ENCODE results near the gene AXIN1. TPM values are rescaled to one million over a fixed set of nuclear protein-coding genes. Genes with fewer than 3 reads are reported as not detected.

The AXIN1 gene
- total RNA-seq, 3 donors from 2014 or later: 16.5 to 22.6 (median 22.4) TPM

GRCh38 chr16:309476-309875 lies 43.0 kb downstream of the AXIN1 start:
- DNase-seq (ENCODE audit: low spot score in 2 of 2): no peak
- Histone ChIP-seq H3K4me3 (no peak overlapping the region), H3K27ac (no peak overlapping the region), H3K36me3 (no peaks in the 10 kb centered on the region), H3K4me1 (no peaks in the 10 kb centered on the region), H3K27me3 (no peaks in the 10 kb centered on the region), H3K9me3 (no peaks in the 10 kb centered on the region)
- intact Hi-C loops (cut with DNase I; ENCODE audit: low total_unique reads): no loop called here
- TF ChIP-seq POLR2A (IDR thresholded peaks at IDR 0.05): no peak
- TF ChIP-seq CTCF (IDR thresholded peaks at IDR 0.05): no peak
- no peak for TF ChIP-seq POLR2AphosphoS5 (IDR thresholded peaks at IDR 0.05)

GRCh38 chr16:307691-308312 lies 44.7 kb downstream of the AXIN1 start:
- H3K9me3 ChIP-seq: no peaks in the 10 kb centered on the region
- H3K36me3 ChIP-seq: no peaks in the 10 kb centered on the region
- H3K4me3 ChIP-seq: no peak overlapping the region
- no peak overlapping the region for H3K27ac ChIP-seq
- TF ChIP-seq CTCF (IDR thresholded peaks at IDR 0.05) (no peak), POLR2A (IDR thresholded peaks at IDR 0.05) (no peak), POLR2AphosphoS5 (IDR thresholded peaks at IDR 0.05) (no peak)
- no peaks in the 10 kb centered on the region for H3K27me3 ChIP-seq
- intact Hi-C loops (cut with DNase I; ENCODE audit: low total_unique reads): no loop called here
- DNase-seq (ENCODE audit: low spot score in 2 of 2): no peak
- no peaks in the 10 kb centered on the region for H3K4me1 ChIP-seq

- H3K27me3 ChIP-seq: no peaks in the 10 kb centered on the region
- TF ChIP-seq CTCF (IDR thresholded peaks at IDR 0.05) (no peak), POLR2A (IDR thresholded peaks at IDR 0.05) (no peak), POLR2AphosphoS5 (IDR thresholded peaks at IDR 0.05) (no peak)
- intact Hi-C loops (cut with DNase I; ENCODE audit: low total_unique reads): no loop called here
- H3K4me3 ChIP-seq: no peak overlapping the region
- no peaks in the 10 kb centered on the region for H3K36me3 ChIP-seq
- no peaks in the 10 kb centered on the region for H3K9me3 ChIP-seq
- DNase-seq (ENCODE audit: low spot score in 2 of 2): no peak
- H3K4me1 ChIP-seq: no peaks in the 10 kb centered on the region
- H3K27ac ChIP-seq: no peak overlapping the region
Measured at GRCh38 chr16:306911-307370, 45.6 kb downstream of the AXIN1 start.

GRCh38 chr16:305916-306626 lies 46.5 kb downstream of the AXIN1 start:
- no peaks in the 10 kb centered on the region for H3K4me1 ChIP-seq
- H3K36me3 ChIP-seq: no peaks in the 10 kb centered on the region
- H3K27ac ChIP-seq: no peak overlapping the region
- no peak for TF ChIP-seq POLR2AphosphoS5 (IDR thresholded peaks at IDR 0.05)
- no peak overlapping the region for H3K4me3 ChIP-seq
- DNase-seq (ENCODE audit: low spot score in 2 of 2): no peak
- no peaks in the 10 kb centered on the region for H3K9me3 ChIP-seq
- H3K27me3 ChIP-seq: no peaks in the 10 kb centered on the region
- intact Hi-C loops (cut with DNase I; ENCODE audit: low total_unique reads): no loop called here

GRCh38 chr16:303760-304505 lies 48.6 kb downstream of the AXIN1 start:
- Histone ChIP-seq H3K9me3 (no peaks in the 10 kb centered on the region), H3K4me3 (no peak overlapping the region), H3K27ac (no peak overlapping the region), H3K4me1 (no peaks in the 10 kb centered on the region), H3K27me3 (no peaks in the 10 kb centered on the region), H3K36me3 (no peaks in the 10 kb centered on the region)
- TF ChIP-seq POLR2A (IDR thresholded peaks at IDR 0.05) (no peak), POLR2AphosphoS5 (IDR thresholded peaks at IDR 0.05) (no peak), CTCF (IDR thresholded peaks at IDR 0.05) (no peak)
- intact Hi-C loops (cut with DNase I; ENCODE audit: low total_unique reads): no loop called here
- DNase-seq (ENCODE audit: low spot score in 2 of 2): no peak

All from breast epithelium (tissue), 4 donors.